EH (cell line): ENCODE results near the gene C1orf159.
"Not testable (repeated sequence)": the region's sequence is repeated elsewhere in the genome, so short reads cannot be mapped to it uniquely, and the experiment has no call there.

Source experiments
- DNase-seq: peaks from one replicate; pipeline ENCODE4 v3.0.0-alpha.2; 2015; ENCODE audit warnings: low read depth

The C1orf159 gene

GRCh38 chr1:1118011-1118875 lies 2.4 kb upstream of the C1orf159 start:
- no peak for DNase-seq

- no peak for DNase-seq
Observed at GRCh38 chr1:1117469-1117831, 1.6 kb upstream of the C1orf159 start.

DNA sequence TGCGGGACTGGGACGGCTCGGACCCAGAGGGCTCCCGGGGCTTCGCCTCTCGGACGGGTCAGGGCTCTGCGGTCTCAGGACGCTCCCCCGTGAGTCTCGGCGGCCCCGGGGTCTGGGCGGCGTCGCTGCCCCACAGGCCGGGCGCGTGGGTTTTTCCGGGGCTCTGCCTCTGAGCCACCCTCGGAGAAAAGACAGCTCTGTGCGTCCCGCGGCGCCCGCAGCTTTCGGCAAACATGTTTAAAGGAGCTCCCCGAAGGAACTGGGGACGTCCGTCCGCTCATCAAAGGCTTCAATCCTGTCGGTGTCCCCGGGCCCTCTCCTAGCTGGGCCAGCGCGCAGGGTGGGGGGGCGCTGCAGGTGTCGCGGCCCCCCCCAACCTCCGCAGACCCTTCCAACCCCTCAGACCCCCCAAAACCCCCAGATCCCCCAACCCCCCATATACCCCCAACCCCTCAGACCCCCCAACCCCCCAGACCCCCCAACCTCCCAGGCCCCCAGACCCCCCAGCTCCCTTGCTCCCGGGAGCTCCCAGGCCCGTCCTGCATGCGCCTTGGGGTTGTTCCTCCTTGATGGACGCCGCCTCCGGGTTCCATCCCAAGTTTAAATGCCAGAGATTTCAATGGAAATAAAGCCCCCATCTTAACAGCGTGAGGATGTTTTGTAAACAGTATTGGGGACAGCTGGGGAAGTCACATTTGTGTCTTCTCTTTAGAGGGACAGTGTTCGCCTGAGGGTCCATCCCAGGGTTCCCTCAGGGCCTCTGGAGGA lies 996 bp upstream of the C1orf159 start:
- DNase-seq = peak; percentile 27

GRCh38 chr1:1115136-1115785 lies 628 bp downstream of the C1orf159 start:
- DNase-seq = no peak

DNA sequence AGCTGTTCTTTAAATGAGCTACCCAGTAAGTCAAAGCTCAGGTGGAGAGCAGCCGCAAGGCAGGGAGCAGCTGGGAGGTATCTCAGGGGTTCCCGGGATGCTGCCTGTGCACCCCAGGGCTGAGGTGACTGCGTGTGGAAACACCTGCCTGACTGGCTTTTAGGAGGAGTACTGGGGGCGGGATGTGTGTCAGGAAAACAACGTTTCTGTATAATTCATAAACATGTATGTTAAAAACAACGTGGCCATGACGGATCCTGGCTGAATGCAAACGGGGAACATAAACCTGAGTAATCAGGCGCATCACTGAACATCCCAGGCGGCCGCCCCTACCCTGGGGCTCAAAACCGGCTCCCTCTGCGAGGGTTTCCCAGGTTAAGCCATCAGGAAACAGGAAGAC lies 1.5 kb downstream of the C1orf159 start:
- no peak for DNase-seq

DNA sequence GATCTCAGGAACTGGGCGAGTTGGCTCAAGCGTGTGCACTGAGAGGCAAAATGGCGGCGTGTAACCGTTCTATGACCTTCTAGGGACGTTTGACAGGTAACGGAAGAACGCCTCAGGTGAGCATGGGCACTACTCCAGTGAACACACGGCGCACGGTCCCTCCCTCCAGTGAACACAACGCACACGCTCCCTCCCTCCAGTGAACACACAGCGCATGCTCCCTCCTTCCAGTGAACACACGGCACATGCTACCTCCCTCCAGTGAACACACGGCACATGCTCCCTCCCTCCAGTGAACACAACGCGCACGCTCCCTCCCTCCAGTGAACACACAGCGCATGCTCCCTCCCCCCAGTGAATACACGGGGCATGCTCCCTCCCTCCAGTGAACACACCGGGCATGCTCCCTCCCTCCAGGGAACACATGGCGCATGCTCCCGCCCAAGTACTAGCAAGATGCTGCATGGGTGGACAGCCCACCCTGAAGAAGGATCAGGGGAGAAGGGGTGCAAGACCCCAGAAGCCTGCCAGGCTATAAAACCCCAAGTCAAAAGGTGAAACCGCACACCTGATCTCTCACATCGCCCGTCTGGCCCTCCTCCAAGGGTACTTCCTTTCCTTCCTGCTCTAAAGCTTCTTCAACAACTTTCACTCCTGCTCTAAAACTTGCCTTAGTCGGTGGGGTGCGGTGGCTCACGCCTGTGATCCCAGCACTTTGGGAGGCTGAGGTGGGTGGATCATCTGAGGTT lies 3.5 kb downstream of the C1orf159 start:
- DNase-seq = no peak

- DNase-seq = no peak
Observed at GRCh38 chr1:1111516-1112236, 4.2 kb downstream of the C1orf159 start.

GRCh38 chr1:1110561-1110971 lies 5.3 kb downstream of the C1orf159 start:
- DNase-seq = no peak

- DNase-seq = no peak
Observed at GRCh38 chr1:1109743-1110142, 6.1 kb downstream of the C1orf159 start.

- no peak for DNase-seq
Observed at GRCh38 chr1:1106510-1107221, 9.2 kb downstream of the C1orf159 start.

GRCh38 chr1:1104152-1104551 lies 11.7 kb downstream of the C1orf159 start:
- DNase-seq = peak; percentile 49

- DNase-seq = no peak
Observed at GRCh38 chr1:1101503-1101902, 14.4 kb downstream of the C1orf159 start.

DNA sequence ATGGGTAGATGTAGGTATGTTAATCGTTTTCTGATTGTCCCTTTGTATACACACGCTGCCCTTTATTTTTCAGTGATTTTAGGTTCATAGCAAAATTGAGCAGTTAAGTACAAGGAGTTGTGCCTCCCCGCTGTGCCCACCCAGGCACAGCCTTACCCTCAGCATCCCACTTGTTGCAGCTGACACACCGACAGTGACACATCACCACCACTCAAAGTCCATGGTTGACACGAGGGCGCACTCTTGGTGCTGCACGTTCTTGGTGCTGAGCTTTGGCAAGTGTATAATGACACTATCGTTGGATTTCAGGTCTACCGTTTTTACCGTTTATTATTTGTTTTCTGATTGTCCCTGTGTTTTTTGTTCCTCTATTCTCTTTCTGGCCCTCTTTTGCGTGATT lies 15.6 kb downstream of the C1orf159 start:
- no peak for DNase-seq

DNA sequence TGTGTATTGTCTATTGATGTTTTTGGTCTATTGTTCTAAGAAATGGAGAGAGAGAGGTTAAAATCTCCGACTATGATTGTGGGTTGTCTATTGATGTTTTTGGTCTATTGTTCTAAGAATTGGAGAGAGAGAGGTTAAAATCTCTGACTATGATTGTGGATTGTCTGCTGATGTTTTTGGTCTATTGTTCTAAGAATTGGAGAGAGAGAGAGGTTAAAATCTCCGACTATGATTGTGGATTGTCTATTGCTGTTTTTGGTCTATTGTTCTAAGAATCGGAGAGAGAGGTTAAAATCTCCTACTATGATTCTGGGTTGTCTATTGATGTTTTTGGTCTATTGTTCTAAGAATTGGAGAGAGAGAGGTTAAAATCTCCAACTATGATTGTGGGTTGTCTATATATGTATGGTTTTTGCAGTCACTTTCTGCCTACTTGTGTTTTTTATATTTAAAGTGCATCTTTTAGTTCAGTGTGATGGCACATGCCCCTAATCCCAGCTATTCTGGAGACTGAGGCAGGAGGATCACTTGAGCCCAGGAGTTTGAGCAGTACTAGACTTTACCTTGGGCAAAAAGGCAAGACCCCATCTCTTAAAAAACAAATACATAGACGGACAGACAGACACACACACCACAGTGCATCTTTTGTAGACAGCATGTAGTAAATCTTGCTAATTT lies 16.2 kb downstream of the C1orf159 start:
- no peak for DNase-seq

GRCh38 chr1:1098681-1099421 lies 17.0 kb downstream of the C1orf159 start:
- no peak for DNase-seq

DNA sequence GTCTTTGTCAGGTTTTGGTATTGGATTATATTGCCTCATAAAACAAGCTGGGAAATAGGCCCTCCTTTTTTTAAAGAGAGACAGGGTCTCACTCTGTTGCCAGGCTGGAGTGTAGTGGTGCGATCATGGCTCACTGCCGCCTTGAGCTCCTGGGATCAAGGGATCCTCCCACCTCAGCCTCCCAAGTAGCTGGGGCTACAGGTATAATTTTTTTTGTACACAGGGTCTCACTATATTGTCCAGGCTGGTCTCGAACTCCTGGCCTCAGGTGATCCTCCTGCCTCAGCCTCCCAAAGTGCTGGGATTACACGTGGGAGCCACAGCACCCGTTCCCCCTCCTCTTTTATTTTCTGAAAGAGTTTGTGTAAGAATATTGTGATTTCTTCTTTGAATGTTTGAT lies 19.8 kb downstream of the C1orf159 start:
- not testable (repeated sequence) for DNase-seq

GRCh38 chr1:1094981-1095380 lies 20.9 kb downstream of the C1orf159 start:
- DNase-seq = no peak

DNA sequence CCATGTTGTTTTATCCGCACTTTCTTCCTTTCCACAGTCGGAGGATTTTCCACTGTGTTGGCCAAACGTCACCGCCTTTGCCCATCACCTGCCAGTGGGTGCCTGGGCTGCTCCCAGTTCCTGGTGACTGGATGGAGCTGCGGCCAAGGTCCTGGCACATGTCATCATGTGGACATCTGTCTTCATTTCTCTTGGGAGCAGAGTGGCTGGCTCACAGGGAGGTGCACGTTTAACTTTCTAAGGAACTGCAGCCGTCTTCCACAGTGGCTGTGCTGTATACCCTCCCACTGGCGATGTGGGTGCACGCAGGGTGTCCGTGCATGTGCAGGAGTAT lies 22.3 kb downstream of the C1orf159 start:
- DNase-seq = no peak

- no peak for DNase-seq
Observed at GRCh38 chr1:1092894-1093609, 22.8 kb downstream of the C1orf159 start.
